Stimulated activated CD8-positive, alpha-beta memory T cell treated with anti-CD3 and anti-CD28 coated beads, Interleukin-2, amount 100 ng/mL, for 48 hours (primary cell): ENCODE results near the gene ELMOD3.
"Not testable (repeated sequence)": the region's sequence is repeated elsewhere in the genome, so short reads cannot be mapped to it uniquely, and the experiment has no call there.

Source experiments
- DNase-seq, 2 donors: peaks; one replicate each; pipeline ENCODE4 v3.0.0-alpha.2; 2020; ENCODE audit warnings: low read depth in 2 of 2

The ELMOD3 gene

GRCh38 chr2:85354286-85355072 lies at the start of gene ELMOD3, which contains the start of gene RETSAT:
Gene ELMOD3, plus strand, starts transcription at chr2:85354769. Its CDS starts 2,430 bp downstream, at chr2:85357199.
Gene RETSAT, minus strand, starts transcription at chr2:85354528. Its CDS starts 21 bp downstream, at chr2:85354507.
- DNase-seq, result peak; percentile 84 to 93

GRCh38 chr2:85307527-85307897 lies 47.1 kb upstream of the ELMOD3 start:
- no peak for DNase-seq

- no peak for DNase-seq
These were observed 46.4 kb upstream of the ELMOD3 start for GRCh38 chr2:85308201-85308600.

- no peak for DNase-seq
These were observed 45.5 kb upstream of the ELMOD3 start for GRCh38 chr2:85308896-85309555.

- DNase-seq, result no peak
These were observed 44.8 kb upstream of the ELMOD3 start for GRCh38 chr2:85309699-85310321.

GRCh38 chr2:85310330-85310729 lies 44.2 kb upstream of the ELMOD3 start:
- no peak for DNase-seq

GRCh38 chr2:85312404-85312803 lies 42.2 kb upstream of the ELMOD3 start:
- DNase-seq, result no peak

GRCh38 chr2:85314884-85315242 lies 39.7 kb upstream of the ELMOD3 start:
- no peak for DNase-seq

GRCh38 chr2:85315921-85316320 lies 38.6 kb upstream of the ELMOD3 start:
- not testable (repeated sequence) for DNase-seq

GRCh38 chr2:85318222-85319074 lies 36.1 kb upstream of the ELMOD3 start:
- DNase-seq, result no peak

GRCh38 chr2:85319796-85320195 lies 34.8 kb upstream of the ELMOD3 start:
- no peak for DNase-seq

GRCh38 chr2:85323351-85323987 lies 31.1 kb upstream of the ELMOD3 start:
- DNase-seq, result no peak

GRCh38 chr2:85323988-85324367 lies 30.6 kb upstream of the ELMOD3 start:
- not testable (repeated sequence) for DNase-seq

GRCh38 chr2:85324639-85325465 lies 29.7 kb upstream of the ELMOD3 start:
- DNase-seq, result no peak

- DNase-seq, result no peak
These were observed 29.1 kb upstream of the ELMOD3 start for GRCh38 chr2:85325466-85325811.

- DNase-seq, result peak in 1 of 2 donors; percentile 17
These were observed 28.0 kb upstream of the ELMOD3 start for GRCh38 chr2:85326406-85327159.

- peak; percentile 38 to 47 for DNase-seq
These were observed 27.3 kb upstream of the ELMOD3 start for GRCh38 chr2:85327160-85327821.

GRCh38 chr2:85327822-85328617 lies 26.5 kb upstream of the ELMOD3 start, which contains the start of gene TGOLN2:
Gene TGOLN2, minus strand, starts transcription at chr2:85327989. Its CDS starts 27 bp downstream, at chr2:85327962.
- peak; percentile 90 for DNase-seq
